ENCODE data around the gene GPAM. TPM values are rescaled to one million over a fixed set of nuclear protein-coding genes. Genes with fewer than 3 reads are reported as not detected.

Gene GPAM
- total and polyA plus RNA-seq, 4 donors, result 35.5 to 214 (median 147) TPM

DNA sequence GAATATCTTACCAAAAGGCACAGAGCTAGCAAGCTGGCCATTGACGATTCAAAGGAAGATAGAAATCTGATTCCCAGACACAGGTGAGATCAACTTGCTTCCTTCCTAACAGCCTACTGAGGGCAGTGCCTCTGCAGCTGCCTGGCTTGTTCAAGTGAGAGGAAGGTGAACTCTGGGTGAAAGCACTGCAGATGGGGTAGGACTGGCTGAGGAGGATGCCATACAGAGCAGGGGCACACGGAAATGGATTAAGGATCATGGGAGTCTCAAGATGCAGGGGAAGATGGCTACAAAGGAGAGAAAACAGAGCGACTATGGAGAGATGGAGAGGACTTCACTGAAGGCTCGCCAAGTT is 34.4 kb upstream of the GPAM start:
- 75% methylated on average over 4 of the region's 4 CpGs for WGBS
- Histone ChIP-seq H3K27me3 (ENCODE audit: control insufficient read depth in 4 of 4, insufficient read depth in 4 of 4, low read length in 3 of 4) (no peaks in the 10 kb centered on the region), H3K4me1 (ENCODE audit: control insufficient read depth in 4 of 4, insufficient read depth in 4 of 4, low read length in 3 of 4) (peaks cover 16 to 71% (median 53%) of the 10 kb centered on the region in 4 donors), H3K36me3 (ENCODE audit: control insufficient read depth in 4 of 4, insufficient read depth in 3 of 4, low read depth in 1 of 4, low read length in 3 of 4) (peaks cover 0 to 10% (median 2%) of the 10 kb centered on the region in 4 donors), H3K4me3 (ENCODE audit: low read depth in 1 of 3, low read length in 3 of 3) (no peak overlapping the region), H3K9ac (ENCODE audit: low read depth in 1 of 2, low read length in 2 of 2) (no peak overlapping the region), H3K9me3 (ENCODE audit: control insufficient read depth in 4 of 4, low read length in 3 of 4) (no peaks in the 10 kb centered on the region), H3K27ac (ENCODE audit: low read depth in 1 of 2, low read length in 2 of 2) (peak overlapping the region; percentile 5 to 43)
- TF ChIP-seq JUND (IDR thresholded peaks at IDR 0.05) (no peak), RXRA (IDR thresholded peaks at IDR 0.05) (no peak), CTCF (IDR thresholded peaks at IDR 0.05; ENCODE audit: low read depth, low read length, missing input control) (no peak), EGR1 (IDR thresholded peaks at IDR 0.05; ENCODE audit: low read depth in 2 of 2) (no peak), TAF1 (conservative IDR thresholded peaks at IDR 0.05) (no peak), NR2F2 (IDR thresholded peaks at IDR 0.05) (no peak), HNF4G (IDR thresholded peaks at IDR 0.05) (no peak), FOXA1 (IDR thresholded peaks at IDR 0.05) (no peak), YY1 (IDR thresholded peaks at IDR 0.05) (no peak), SP1 (IDR thresholded peaks at IDR 0.05) (no peak), HNF4A (conservative IDR thresholded peaks at IDR 0.05) (no peak), ATF3 (IDR thresholded peaks at IDR 0.05) (no peak), FOXA2 (IDR thresholded peaks at IDR 0.05) (no peak), GABPA (IDR thresholded peaks at IDR 0.05 in 1 of 2, conservative IDR thresholded peaks at IDR 0.05 in 1 of 2) (no peak)
- TF ChIP-seq, protein P1, sequence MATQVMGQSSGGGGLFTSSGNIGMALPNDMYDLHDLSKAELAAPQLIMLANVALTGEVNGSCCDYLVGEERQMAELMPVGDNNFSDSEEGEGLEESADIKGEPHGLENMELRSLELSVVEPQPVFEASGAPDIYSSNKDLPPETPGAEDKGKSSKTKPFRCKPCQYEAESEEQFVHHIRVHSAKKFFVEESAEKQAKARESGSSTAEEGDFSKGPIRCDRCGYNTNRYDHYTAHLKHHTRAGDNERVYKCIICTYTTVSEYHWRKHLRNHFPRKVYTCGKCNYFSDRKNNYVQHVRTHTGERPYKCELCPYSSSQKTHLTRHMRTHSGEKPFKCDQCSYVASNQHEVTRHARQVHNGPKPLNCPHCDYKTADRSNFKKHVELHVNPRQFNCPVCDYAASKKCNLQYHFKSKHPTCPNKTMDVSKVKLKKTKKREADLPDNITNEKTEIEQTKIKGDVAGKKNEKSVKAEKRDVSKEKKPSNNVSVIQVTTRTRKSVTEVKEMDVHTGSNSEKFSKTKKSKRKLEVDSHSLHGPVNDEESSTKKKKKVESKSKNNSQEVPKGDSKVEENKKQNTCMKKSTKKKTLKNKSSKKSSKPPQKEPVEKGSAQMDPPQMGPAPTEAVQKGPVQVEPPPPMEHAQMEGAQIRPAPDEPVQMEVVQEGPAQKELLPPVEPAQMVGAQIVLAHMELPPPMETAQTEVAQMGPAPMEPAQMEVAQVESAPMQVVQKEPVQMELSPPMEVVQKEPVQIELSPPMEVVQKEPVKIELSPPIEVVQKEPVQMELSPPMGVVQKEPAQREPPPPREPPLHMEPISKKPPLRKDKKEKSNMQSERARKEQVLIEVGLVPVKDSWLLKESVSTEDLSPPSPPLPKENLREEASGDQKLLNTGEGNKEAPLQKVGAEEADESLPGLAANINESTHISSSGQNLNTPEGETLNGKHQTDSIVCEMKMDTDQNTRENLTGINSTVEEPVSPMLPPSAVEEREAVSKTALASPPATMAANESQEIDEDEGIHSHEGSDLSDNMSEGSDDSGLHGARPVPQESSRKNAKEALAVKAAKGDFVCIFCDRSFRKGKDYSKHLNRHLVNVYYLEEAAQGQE (IDR thresholded peaks at IDR 0.05), result no peak
- TF ChIP-seq, protein P2, sequence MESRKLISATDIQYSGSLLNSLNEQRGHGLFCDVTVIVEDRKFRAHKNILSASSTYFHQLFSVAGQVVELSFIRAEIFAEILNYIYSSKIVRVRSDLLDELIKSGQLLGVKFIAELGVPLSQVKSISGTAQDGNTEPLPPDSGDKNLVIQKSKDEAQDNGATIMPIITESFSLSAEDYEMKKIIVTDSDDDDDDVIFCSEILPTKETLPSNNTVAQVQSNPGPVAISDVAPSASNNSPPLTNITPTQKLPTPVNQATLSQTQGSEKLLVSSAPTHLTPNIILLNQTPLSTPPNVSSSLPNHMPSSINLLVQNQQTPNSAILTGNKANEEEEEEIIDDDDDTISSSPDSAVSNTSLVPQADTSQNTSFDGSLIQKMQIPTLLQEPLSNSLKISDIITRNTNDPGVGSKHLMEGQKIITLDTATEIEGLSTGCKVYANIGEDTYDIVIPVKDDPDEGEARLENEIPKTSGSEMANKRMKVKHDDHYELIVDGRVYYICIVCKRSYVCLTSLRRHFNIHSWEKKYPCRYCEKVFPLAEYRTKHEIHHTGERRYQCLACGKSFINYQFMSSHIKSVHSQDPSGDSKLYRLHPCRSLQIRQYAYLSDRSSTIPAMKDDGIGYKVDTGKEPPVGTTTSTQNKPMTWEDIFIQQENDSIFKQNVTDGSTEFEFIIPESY (IDR thresholded peaks at IDR 0.05), result no peak
- TF ChIP-seq, protein P3, sequence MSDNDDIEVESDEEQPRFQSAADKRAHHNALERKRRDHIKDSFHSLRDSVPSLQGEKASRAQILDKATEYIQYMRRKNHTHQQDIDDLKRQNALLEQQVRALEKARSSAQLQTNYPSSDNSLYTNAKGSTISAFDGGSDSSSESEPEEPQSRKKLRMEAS (IDR thresholded peaks at IDR 0.05), result no peak
- no peak for DNase-seq (ENCODE audit: low spot score)

Data from liver (tissue), 9 donors.